Left renal cortex interstitium (tissue), 4 donors: Measurements from ENCODE around the gene PDCD1. TPM values are rescaled to one million over a fixed set of nuclear protein-coding genes. Genes with fewer than 3 reads are reported as not detected.
"Not testable (repeated sequence)": the region's sequence is repeated elsewhere in the genome, so short reads cannot be mapped to it uniquely, and the experiment has no call there.

Experiments used
- DNase-seq, 4 donors: peaks; one replicate each; pipeline ENCODE4 v3.0.0-alpha.2; 2013; ENCODE audit warnings: low read depth in 4 of 4, low spot score in 2 of 4, missing footprints in 1 of 4
- polyA plus RNA-seq, 4 donors: library from polyadenylated mRNA; unstranded; fragments of 120-200 nt; gene quantifications; one replicate each; pipeline ENCODE4 v1.2.1, GENCODE V29; 2013; ENCODE audit not compliant: insufficient read length in 4 of 4

Gene PDCD1
- polyA plus RNA-seq, 4 donors: 0.21 to 0.33 (median 0.29) TPM

DNA sequence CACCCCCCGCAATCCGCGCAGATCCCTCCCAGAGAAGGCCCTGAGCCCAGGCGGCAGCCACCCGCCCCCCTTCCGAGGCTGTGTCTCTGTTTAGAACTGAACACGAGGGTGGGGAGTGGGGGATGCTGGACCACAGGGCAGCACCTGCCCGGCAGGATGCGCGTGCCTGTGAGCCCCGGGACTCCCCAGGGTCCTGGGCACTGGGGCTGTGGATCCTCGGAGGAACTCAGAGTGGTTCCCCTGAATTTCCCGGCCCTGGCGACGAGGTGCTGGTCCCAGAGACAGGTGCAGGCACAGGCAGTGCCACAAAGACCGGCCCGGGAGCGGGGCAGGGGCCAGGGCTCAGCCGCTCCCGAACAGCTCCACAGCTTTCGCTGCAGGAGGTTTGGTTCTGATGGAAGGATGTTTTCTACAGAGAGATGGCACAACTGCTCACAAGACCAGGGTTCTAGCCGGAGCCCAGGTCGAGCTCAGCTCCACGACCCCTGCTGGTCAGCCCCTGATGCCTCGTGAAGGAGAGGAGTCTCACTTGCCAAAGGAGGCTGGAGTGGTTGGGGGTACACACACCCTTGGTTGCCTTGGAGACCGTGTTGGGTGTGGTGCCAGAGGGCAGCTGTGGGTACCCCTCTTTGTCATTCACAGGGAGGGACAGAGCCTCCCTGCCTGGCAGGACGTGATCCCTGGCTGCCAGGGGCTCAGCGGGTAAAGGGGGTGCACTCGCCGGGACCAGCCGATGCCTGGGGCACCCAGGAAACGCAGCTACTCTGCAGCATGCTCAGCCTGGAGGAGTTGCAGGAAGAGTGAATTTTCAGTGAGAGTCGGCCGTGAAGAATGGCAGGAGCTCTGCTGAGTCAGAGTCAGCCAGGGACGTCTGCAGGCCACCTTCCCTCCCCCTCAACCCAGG, 54.1 kb downstream of the PDCD1 start:
- DNase-seq: no peak

- DNase-seq: no peak
Measured at GRCh38 chr2:241803387-241804325, 55.0 kb downstream of the PDCD1 start.

GRCh38 chr2:241802421-241803318, 56.0 kb downstream of the PDCD1 start:
- DNase-seq: no peak

- DNase-seq: no peak
Measured at GRCh38 chr2:241801611-241802420, 56.9 kb downstream of the PDCD1 start.

DNA sequence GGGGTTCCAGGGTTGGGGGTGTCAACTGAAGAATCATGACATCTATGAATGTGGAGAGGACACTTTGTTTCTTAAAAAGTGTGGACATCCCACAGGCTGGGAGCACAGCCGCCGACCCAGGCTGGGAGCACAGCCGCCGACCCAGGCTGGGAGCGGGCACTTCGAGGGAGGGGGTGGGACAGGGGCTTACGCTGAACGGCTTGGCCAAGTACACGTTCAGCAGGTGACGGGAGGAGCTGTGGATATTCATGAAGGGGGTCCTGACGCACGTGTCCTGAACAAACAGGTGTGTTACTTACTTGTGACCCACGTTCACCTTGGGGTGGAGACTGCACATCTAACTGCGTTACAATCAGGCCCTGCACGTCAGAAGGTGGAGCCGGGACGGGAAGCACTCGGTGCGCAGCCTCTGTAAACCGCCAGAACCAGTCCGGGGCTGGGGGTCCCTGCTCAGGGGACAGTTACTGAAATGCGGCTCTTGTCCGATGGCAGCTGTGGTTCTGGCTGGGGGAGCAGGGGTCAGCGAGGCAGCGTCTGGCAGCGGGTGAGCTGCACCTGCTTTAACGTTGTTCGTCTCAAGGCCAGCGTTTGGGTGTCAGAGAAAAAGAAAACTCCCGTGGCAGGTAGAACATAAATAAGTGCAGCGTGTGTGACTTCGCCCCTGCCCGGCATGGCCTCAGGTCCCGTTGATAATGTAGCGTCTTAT, 58.3 kb downstream of the PDCD1 start:
- DNase-seq: not testable (repeated sequence)

Other genes starting within 250 kb of the PDCD1 start
- gene THAP4, start 221.7 kb downstream of the PDCD1 start, polyA plus RNA-seq: 10 to 100 TPM; 57.6 to 75.1 (median 69.1) TPM
- gene ATG4B, start 221.2 kb downstream of the PDCD1 start, polyA plus RNA-seq: 100 to 1,000 TPM in 2 of 4 donors, 10 to 100 TPM in 2; 58.9 to 113 (median 87.1) TPM
- gene DTYMK, start 172.1 kb downstream of the PDCD1 start, polyA plus RNA-seq: 10 to 100 TPM; 32.1 to 52.6 (median 51.0) TPM
- gene ING5, start 156.9 kb downstream of the PDCD1 start, polyA plus RNA-seq: 10 to 100 TPM; 37.2 to 55.8 (median 43.1) TPM
- gene D2HGDH, start 124.3 kb downstream of the PDCD1 start, polyA plus RNA-seq: 10 to 100 TPM; 27.3 to 59.6 (median 41.1) TPM
- gene GAL3ST2, start 82.1 kb downstream of the PDCD1 start, polyA plus RNA-seq: under 1 TPM; 0.13 to 0.83 (median 0.45) TPM
- gene NEU4, start 49.7 kb downstream of the PDCD1 start, polyA plus RNA-seq: 1 to 10 TPM; 1.2 to 4.1 (median 1.9) TPM
- under 1 TPM in 1 of 4 donors, not detected in 3; 0.09 TPM for gene RTP5, start 10.8 kb upstream of the PDCD1 start, polyA plus RNA-seq